GM19395 (cell line): ENCODE results near the gene ALLC.
"Not testable (repeated sequence)": the region's sequence is repeated elsewhere in the genome, so short reads cannot be mapped to it uniquely, and the experiment has no call there.

Source experiments
- ATAC-seq: cut with Tn5 transposase; IDR thresholded peaks from one replicate; pipeline ENCODE4 v1.9.1; 2021; ENCODE audit warnings: mild to moderate bottlenecking, moderate library complexity; ENCODE audit not compliant: unreplicated experiment

ALLC gene

GRCh38 chr2:3626118-3626811 lies 31.7 kb upstream of the ALLC start:
- no peak for ATAC-seq

- no peak for ATAC-seq
Observed at GRCh38 chr2:3626812-3627499, 31.0 kb upstream of the ALLC start.

- no peak for ATAC-seq
Observed at GRCh38 chr2:3627500-3628100, 30.4 kb upstream of the ALLC start.

- no peak for ATAC-seq
Observed at GRCh38 chr2:3628241-3628679, 29.7 kb upstream of the ALLC start.

GRCh38 chr2:3628800-3629199 lies 29.2 kb upstream of the ALLC start:
- no peak for ATAC-seq

GRCh38 chr2:3630631-3631030 lies 27.4 kb upstream of the ALLC start:
- no peak for ATAC-seq

GRCh38 chr2:3631161-3631850 lies 26.7 kb upstream of the ALLC start:
- ATAC-seq: no peak

- ATAC-seq: no peak
Observed at GRCh38 chr2:3631851-3632659, 25.9 kb upstream of the ALLC start.

GRCh38 chr2:3633089-3633981 lies 24.7 kb upstream of the ALLC start:
- no peak for ATAC-seq

- no peak for ATAC-seq
Observed at GRCh38 chr2:3633982-3634595, 23.9 kb upstream of the ALLC start.

GRCh38 chr2:3634596-3635121 lies 23.3 kb upstream of the ALLC start:
- no peak for ATAC-seq

- no peak for ATAC-seq
Observed at GRCh38 chr2:3635171-3635974, 22.6 kb upstream of the ALLC start.

GRCh38 chr2:3635975-3636327 lies 22.0 kb upstream of the ALLC start:
- not testable (repeated sequence) for ATAC-seq

GRCh38 chr2:3636586-3637310 lies 21.3 kb upstream of the ALLC start:
- ATAC-seq: no peak

- ATAC-seq: no peak
Observed at GRCh38 chr2:3637311-3637675, 20.7 kb upstream of the ALLC start.

- ATAC-seq: no peak
Observed at GRCh38 chr2:3637692-3638455, 20.1 kb upstream of the ALLC start.

- ATAC-seq: no peak
Observed at GRCh38 chr2:3638456-3638810, 19.6 kb upstream of the ALLC start.
